ENCODE measurements around the gene RFC2.

RFC2 gene

DNA sequence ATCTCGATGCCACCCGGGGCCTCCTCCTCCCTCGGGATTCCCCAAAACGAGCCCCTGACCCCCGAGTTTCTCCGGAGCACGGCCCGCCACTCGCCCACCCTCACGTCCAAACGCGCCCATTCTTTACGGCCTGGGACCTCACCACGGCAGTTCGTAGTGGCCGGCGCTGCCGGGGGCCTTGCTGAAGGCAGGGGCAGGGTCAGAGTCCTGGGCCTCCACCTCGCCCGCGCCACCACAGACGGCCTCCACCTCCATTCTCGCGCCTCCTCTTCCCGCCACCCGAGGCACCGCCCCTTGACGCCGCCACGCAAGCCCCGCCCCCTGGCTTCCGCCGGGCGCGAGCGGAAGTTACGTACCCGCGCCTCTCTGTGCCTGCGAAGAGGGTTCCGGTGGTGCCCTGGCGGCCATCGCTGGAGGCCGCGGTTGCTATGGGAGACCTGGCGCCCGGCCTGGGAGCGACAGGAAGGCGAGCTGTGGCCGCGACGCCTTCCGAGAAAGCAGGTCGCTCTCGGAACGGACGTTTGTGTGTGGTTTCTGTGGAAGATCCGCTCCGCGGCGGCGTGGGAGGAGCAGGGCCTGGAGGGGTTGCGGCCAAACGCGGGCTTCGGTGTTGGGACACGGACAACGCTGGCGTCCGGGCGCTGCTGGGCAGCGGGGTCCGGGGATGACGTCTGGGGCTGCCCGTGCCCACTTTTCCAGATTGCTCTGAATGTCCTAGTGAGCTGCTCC lies at the start of gene RFC2:
RFC2 (minus strand) TSS at position 271 of the 729 bp plus-strand sequence; CDS start at position 255, 16 bp downstream.
- DNase-seq, result peak; percentile 99

DNA sequence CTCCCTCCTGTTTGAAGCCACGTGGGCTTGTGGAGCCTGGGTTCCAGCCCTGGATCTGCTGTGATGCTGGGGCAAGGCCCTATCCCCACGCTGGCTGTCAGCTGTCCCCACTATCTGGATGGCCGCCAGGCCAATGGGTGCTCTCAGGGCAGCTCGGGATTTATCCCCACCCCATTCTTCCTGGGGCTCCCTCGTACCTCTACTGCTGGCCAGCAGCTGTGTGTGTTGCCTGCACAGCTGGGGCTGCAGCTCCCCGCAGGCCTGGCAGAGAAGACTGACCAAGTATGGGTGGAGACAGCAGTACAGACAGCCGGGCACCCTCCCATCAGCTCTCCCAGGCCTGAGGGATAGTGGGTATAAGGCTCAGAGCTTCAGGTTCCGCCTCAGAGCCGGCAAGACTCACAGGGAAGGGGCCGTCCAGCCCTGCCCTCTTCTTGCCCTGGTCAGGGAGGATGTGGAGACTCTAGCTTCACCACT lies 48.6 kb upstream of the RFC2 start:
- no peak for DNase-seq

DNA sequence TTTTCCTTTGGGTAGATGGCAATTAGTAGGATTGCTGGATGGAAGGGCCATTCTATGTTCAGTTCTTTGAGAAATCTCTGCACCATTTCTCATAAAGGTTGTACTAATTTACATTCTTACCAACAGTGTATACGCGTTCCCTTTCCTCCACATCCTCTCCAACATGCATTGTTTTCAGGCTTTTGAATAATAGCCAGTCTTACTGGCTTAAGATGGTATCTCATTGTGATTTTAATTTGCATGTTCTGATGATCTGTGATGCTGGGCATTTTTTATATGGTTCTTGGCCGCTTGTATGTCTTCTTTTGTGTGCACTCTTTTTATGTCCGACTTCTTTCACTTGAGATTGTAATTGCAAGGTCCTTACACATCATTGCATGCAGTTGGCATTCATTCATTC lies 46.7 kb upstream of the RFC2 start:
- no peak for DNase-seq

DNA sequence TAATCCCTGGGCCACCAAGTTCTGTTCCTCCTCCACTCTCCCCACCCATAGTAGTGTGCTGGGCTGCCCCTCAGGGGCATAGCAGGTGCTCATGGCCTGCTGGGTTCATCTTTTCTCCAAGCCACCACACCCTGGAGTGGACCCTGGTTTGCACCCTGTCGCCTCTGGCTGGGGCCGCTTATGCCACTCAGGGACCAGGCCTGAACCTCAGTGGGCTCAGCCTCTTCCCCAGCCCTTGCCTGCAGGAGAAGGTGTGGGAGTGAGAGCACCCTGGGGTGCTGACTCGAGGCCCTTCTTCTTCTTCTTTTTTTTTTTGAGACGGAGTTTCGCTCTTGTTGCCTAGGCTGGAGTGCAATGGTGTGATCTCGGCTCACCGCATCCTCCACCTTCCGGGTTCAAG lies 45.2 kb upstream of the RFC2 start:
- no peak for DNase-seq

DNA sequence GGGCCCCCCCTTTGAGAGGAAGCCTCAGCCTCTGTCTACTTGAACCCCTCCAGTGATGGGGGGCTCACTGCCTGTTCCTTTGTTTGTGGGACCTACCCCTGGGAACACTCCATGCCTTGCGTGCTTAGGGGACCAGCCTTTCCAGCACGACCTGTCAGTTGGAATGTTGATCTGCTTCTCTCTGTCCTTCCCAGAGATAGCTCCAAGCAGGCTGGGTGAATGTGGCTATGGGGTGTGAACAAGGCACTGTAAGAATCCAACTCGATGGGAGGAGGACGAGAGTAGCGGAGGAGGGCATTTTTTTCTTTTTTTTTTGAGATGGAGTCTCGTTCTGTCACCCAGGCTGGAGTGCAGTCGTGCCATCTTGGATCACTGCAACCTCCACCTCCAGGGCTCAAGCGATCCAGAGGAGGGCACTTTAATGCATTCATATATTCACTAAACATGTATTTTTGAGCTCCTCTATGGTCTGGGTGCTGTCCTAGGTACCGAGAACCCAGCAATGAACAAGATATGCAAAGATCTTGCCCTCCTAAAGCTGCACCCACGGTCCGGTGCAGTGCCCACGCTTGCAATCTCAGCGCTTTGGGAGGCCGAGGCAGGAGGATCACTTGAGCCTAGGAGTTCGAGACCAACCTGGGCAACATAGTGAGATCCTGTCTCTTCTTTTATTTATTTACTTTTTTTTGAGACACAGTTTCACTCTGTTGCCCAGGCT lies 43.5 kb upstream of the RFC2 start:
- DNase-seq, result no peak

DNA sequence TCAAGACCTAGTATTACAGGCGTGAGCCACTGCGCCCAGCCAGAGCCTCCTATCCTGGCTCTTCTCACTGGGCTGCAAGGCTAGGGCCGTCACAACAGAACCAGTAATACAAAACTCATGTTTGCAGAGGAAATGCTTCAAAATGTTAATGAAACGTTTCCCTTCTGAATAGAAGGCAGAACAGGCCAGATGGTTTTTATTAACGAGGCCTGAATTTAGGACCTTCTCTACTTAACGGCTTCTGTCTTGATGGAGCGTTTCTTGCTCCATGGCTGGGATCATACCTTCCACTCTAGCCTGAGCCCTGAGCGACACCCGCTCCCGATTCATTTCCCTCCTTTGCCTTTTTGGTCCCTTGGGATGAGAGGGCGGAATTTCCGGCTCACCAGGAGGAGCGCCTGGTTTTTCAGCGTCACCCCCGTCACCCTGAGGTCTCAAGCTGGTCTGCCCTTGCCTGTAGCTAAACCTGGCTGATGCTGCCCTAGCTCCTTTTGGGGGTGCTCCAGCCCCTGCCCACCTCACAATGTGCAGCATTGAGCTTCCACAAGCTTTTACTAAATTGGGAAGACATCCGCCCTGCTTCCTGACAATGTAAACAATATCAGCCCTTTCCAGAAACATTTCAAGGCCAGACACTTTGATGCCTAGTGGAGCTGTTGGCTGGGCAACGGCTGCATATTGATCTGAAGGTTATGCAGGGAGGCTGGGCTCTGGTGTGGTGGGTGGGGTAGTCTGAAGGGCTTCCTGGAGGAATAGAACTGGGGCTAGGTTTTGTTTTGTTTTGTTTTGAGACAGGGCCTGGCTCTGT lies 40.2 kb upstream of the RFC2 start:
- DNase-seq, result peak; percentile 66

DNA sequence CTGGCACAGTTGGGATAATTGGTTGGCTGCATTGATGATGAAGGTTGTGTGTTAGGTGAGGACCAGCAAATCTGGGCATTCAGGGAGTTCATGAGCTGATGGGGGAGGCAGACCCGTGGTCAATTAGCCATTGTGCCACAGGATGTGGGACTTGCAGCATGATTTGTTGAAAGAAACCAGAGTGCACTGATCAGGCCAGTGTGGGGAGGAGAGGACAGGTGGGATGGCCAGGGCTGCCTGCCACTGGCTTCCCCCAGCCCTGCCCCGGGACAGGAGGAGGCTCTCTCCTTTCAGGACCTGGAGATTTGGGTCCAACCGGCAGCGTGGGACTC lies 39.3 kb upstream of the RFC2 start:
- no peak for DNase-seq

DNA sequence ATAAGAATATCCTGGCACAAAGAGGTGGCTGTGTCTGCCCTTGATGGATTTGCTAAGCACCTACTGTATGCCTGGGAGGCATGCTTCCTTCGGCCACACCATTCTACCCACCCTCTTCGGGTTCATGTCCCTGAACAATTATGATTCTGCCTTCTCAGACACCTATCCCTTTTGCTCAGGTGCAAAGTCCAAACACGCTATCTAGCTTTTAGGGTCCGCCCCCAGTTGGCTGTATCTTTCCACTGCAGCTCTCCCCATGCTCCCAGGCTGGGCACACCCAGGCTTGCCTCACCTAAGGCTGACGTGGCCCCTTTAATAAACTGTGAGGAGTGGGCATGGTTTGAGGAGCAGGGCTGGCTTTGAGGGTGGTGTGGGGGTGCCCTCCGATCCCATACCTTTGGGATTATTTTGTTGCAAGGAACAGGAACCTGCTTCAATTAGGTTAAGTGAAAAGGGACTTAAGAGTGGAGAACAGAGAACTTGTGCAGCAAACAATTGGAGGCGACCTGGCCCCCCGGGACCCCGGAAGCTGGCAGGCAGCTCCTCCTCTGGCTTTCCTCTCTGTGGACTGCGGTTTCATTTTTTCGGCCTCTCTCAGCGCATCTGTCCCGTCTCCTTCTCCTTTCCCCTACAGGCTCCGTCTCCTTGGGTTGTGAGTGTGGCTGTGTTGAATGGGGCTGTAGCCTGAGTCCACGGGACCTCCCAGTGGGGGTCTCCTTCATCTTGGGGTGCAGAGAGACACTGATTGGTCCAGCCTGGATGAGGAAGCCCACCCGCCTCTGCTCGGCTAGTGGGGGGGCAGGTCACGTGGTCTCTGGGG lies 38.8 kb upstream of the RFC2 start:
- DNase-seq, result no peak

DNA sequence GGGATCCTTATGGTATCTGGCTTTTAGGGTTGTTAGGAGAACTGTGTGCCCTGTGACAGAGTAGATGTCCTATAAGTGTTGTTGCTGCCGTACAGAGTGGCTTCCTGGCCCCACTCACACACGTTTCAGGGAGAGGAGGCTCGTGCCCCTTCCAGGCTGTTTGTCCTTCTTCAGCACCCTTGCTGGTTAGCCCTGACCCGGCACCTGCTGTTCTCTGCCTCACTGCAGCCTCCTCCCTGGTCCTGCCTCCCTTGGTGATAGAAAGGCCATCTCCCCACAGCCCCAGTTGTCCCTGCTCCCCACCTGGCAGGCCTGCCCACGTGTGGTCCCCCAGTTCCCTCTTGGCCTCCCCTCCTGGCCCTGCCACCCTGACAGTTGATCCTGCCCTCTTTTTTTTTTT lies 37.3 kb upstream of the RFC2 start:
- no peak for DNase-seq

DNA sequence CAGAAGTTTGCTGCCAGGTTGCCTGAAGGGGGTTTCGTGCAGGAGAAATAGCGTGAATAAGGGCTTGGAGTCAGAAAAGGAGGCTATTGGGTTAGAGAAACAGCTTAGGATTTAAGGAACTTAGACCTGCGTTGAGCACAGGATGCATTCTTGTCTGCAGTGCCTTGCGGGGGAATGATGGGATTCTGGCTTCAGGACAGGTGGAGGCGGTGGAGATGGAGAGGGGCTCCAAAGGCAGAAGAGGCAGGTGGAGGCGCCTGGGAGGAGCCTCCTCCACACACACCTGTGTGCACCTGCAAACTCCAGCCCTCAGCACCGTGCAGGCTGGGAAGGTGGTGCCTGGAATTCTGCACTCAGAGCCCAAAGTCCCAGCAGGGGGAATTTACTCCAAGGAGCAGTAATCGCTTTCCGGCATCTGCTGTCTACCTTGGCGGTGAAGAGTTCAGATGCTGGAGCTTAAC lies 36.8 kb upstream of the RFC2 start:
- no peak for DNase-seq

DNA sequence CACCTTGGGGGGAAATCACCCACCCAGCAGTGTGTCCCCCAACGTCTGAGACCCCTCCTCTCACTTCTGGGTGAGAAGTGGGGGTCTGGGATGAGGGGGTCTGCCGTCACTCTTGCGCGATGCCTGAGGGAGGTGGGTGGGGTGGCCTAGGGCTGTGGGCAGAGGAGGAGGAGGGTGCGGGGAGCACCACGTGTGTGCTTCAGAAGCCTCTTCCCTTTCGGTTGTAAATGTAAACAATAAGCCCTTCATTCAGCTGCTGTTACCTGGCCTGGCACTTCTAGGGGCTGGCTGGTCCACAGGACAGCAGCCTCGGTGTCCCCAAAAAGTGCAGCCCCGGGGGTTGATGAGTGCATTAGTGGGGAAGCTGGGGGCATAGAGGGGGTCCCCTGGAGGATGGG lies 36.4 kb upstream of the RFC2 start:
- DNase-seq, result no peak

DNA sequence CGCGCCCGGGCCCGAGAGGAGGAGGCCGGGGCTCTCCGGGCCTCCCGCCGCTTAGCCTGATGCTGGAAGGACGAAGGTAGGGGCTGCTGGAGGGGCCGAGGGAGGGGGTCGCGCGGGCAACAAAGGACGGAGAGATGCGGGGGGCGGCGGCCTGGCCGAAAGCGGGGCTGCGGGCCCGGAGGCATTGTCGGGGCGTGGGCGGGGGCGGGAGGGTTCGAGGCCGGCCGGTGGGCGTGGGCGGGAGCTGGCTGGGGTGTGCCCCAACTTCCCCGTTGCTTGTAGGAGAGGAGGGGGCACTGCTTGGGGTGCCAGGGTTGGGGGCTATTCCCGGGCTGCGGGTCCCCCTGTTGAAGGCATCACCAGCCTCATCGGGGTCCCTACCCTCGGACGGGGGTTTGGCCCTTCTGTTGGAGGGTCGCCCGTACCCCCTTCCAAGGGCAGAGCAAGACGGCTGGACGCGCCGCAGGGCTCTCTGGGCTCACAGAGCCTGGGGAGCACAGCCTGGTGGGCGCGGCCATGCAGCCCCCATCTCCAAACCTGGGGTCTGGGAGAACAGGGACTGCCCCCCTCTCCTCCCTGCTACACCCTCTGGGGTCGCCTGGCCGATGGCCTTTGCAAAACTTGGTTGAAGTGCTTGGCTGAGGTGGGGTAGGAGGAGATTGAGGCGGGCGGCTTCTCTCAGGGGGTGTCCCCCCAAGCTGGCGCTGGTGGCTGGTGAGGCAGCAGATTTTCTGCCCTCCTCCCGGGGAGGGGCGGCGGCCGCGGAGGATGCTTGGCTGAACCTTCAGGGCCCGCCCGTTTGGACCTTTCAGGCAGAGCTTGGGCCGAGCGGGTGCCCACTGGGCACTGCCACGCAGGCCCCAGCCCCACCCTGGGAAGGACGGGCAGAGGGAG lies 35.7 kb upstream of the RFC2 start:
- no peak for DNase-seq

DNA sequence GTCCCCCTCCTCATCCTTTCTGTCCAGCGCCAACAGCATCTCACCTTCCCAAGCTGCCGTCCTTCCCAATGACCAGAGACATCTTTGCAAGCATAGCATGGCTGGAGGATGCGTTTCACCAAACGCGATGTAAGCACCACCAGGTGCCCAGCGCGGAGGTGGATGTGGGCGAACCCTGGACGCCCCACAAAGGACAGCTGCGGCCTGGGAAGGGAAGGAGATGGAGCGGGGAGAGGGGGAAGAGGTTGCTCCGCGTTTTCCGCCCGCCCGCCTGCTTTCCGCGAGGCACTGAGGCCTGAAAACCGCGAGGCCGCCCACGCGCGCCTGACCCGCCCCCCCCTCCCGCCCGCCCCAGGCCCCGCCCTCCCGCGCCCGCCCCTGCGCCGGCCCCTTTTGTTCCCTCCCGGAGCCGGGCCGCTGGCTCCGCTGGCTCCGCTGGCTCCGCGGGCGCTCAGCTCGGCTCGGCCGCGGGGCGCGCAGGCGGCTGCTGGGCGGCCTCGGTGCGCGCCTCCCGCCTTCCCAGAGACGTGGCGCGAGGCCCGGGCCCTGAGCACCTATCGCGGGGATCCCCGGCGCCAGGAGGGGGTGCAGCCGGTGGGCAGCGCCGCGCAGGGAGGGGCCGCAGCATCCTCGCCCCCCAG lies 34.9 kb upstream of the RFC2 start, which contains the start of gene CLIP2:
CLIP2 (plus strand) TSS at position 390 of the 641 bp plus-strand sequence. CDS start 28,140 bp downstream, outside the sequence.
- DNase-seq, result peak; percentile 92

DNA sequence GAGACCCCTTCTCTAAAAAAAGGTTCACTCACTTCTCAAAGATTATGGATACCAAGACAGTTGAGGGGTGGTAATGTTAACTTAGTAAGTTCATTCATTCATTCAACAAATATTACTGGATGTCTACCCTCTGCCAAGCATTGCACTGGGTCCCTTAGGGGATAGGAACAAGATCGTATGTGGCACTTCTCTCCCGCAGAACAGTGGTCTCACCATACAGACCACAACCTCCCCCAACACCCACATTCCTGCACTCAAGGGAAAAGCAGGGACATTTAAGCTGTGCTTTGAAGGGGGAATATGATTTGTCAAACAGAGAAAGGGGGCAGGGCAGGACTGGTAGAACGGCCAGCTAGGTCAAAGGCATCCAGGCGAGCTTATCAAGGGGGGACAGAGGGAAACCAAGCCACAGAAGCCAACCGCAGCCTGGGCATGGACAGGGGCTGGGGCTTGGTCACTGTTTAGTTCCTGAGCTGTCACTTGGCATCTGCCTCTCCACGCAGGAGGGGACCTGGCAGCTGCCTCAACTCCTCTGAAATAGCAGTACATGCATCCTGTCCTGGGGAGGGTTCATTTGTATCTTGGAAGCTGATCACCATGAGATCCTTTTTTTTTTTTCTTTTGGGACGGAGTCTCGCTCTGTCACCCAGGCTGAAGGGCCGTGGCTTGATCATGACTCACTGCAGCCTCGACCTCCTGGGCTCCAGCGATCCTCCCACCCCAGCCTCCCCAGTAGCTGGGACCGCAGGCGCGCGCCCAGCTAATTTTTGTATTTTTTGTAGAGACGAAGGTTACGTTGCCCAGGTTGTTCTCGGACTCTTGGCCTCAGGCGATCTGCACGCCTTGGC lies 34.1 kb upstream of the RFC2 start:
- DNase-seq, result no peak

DNA sequence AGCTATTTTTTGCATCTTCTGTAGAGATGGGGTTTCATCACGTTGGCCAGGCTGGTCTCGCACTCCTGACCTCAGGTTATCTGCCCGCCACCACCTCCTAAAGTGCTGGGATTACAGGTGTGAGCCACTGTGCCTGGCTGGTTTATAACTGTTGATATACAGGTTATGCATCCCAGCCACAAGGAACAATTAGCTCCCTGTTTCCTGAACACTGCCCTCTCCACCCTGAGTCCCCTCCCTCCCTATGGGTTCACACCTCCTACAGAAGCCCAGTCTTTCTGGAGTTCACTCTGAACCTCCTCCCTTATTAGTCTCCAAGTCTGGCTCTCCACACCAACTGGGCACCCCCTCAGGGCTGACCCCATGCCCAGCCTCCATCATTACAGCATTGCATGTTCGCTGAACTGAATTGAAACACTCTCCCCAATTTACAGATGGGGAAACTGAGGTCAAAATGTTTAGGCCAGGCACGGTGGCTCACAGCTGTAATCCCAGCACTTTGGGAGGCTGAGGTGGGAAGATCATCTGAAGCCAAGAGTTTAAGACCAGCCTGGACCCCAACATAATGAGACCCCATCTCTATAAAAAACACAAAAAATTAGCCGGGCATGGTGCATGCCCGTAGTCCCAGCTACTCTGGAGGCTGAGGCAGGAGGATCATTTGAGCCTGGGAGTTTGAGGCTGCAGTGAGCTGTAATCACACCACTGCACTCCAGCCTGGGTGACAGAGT lies 33.3 kb upstream of the RFC2 start:
- DNase-seq, result no peak

DNA sequence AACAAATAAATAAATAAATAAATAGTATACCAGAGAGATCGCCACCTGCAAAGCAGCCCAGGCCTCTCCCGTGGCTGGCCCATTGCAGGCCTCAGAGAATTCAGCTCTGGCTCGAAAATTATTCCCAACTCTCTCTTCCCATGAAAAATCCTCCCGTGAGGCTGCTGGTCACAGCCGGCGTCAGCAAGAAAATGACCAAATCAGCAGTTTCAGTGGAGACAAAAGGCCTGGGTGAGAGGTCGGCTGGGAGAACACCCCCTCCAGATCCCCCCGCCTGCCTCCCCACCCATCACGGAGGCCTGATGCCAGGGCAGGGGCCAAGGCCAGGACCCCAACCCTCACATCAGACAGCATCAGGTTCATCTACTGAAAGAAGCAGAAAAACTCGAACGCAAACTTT lies 31.9 kb upstream of the RFC2 start:
- DNase-seq, result no peak

DNA sequence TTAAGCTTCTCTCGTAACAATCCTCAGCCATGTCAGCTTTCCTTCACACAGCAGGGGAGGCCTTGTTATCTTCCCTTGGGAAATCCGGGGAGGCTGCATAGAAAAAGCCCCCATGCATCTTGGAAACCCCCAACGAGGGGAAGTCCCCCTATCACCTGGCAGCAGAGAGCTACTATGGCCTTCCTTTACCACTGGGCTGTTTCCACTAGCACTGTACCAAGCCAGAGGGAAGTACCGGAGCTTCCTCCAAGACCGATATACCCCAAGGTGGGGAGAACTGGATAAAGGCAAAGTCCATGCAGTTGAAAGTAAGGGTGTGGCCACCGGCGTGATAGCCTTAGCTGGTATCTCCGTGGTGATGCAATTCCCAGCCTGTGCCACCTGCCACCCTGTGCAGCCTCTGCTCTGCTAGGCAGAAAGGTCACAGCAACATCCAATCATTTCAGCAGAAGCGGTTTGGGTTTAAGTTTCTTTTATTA lies 30.6 kb upstream of the RFC2 start:
- no peak for DNase-seq

DNA sequence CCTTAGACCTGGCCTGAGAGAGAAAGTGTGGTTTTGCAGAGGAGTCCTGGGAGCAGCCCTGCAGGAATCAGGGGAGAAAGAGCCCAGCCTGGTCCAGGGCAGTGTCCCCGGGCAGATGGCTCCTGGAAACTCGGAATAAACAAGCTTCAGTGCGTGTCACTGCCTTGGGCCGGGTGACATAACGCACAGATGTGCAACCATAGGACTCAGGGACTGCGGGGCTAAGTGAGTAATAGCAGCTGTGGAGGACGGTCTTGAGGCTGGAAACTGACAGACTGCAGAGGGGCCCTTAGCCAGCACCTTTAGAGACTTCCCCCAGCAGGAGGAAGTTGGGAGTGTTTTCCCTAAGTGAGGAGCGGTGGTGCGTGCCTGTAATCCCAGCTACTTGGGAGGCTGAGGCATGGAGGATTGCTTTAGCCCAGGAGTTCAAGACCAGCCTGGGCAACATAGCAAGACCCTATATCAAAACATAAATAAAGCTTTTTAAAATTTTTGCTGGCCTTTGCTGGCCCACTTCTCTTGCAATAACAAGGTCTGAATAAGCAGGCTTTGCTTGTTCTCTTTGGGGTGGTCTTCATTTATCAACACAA lies 29.8 kb upstream of the RFC2 start:
- no peak for DNase-seq

All from right forelimb (tissue), 1 donor.